K562 (cell line): Measurements from ENCODE around the gene IRF1. TPM values are rescaled to one million over a fixed set of nuclear protein-coding genes. Genes with fewer than 3 reads are reported as not detected.
A peak's percentile ranks its signal among the peaks of the same experiment; 100 is the strongest.

ENCODE experiments used
- ATAC-seq: fragments of 200-7000 bp; cut with Tn5 transposase; 3 replicates; pipeline ENCODE4 v1.9.1; 2020; ENCODE audit warnings: moderate library complexity
- BruUV-seq: library from RNA; stranded (reverse); fragments of 400-500 nt; replicated peaks from 2 replicates; lab custom pipeline; 2021; lab: Mats Ljungman, UMichigan
- CTCF ChIA-PET: fragments of 300-600 bp; formaldehyde crosslinking; extraction: SDS; loops from one replicate; lab custom pipeline; 2021; ENCODE audit warnings: low intra/inter-chr PET ratio; lab: Yijun Ruan, JAX
- POLR2A ChIA-PET: fragments of 300-600, 350-650 bp; sonication (Branson Sonifier 250); formaldehyde crosslinking; extraction: SDS; loops from one replicate; lab custom pipeline; 2021; ENCODE audit warnings: antibody characterized with exemption, inconsistent platforms; lab: Yijun Ruan, JAX
- DNase-seq, 4 experiments: peaks; one replicate each; pipeline versions ENCODE4 v3.0.0 to v3.0.0-alpha.2; 2011 to 2018; ENCODE audit warnings: low spot score in 3 of 4, mixed read lengths in 3 of 4; ENCODE audit errors: extremely low read depth in 1 of 4
- FAIRE-seq: peaks from 2 replicates; lab custom pipeline; 2011; peaks lifted over from hg19 to GRCh38; lab: Jason Lieb, UNC
- H2AFZ ChIP-seq: 2 replicates; pipeline ENCODE4 v1.6.0; 2011; ENCODE audit warnings: low read depth, low read length, control low read depth, inconsistent platforms
- H3K27ac ChIP-seq: fragments of 200-600 bp; 3 replicates; pipeline ENCODE4 v1.8.0; 2011; ENCODE audit warnings: low read depth, mild to moderate bottlenecking, control low read depth, inconsistent platforms, low read length, moderate library complexity, mixed read lengths; ENCODE audit errors: extremely low read depth
- H3K27me3 ChIP-seq, 2 experiments: fragments of 300-600 bp in 1 of 2; 2 replicates in 1 of 2; 3 replicates in 1 of 2; pipeline versions ENCODE4 v1.6.0 to v1.8.0; 2011; ENCODE audit warnings: inconsistent platforms in 2 of 2, low read length in 2 of 2, mild to moderate bottlenecking in 1 of 2, mixed read lengths in 1 of 2, moderate library complexity in 1 of 2; ENCODE audit not compliant: control insufficient read depth in 2 of 2, insufficient read depth in 2 of 2
- H3K36me3 ChIP-seq: fragments of 300-600 bp; 3 replicates; pipeline ENCODE4 v1.8.0; 2011; ENCODE audit warnings: mild to moderate bottlenecking, low read length, inconsistent platforms; ENCODE audit not compliant: control insufficient read depth, insufficient read depth
- H3K4me1 ChIP-seq, 2 experiments: fragments of 200-600 bp in 1 of 2; replicated peaks in 1 of 2; 2 replicates in 1 of 2; 3 replicates in 1 of 2; pipeline versions ENCODE4 v1.5.1 to v1.8.0; 2011; ENCODE audit warnings: inconsistent platforms in 2 of 2, low read length in 2 of 2, mild to moderate bottlenecking in 1 of 2, mixed read lengths in 1 of 2, moderate library complexity in 1 of 2; ENCODE audit not compliant: control insufficient read depth in 2 of 2, insufficient read depth in 2 of 2
- H3K4me2 ChIP-seq: 2 replicates; pipeline ENCODE4 v1.6.1; 2011; ENCODE audit warnings: low read length, control low read depth, inconsistent platforms, mixed read lengths; ENCODE audit not compliant: insufficient read depth
- H3K4me3 ChIP-seq: fragments of 200-600 bp; sonication (generic), shearing (Covaris generic); 2 replicates; pipeline ENCODE4 v1.5.1; 2016; ENCODE audit warnings: control low read depth, inconsistent platforms
- H3K79me2 ChIP-seq: fragments of 200-600 bp; 3 replicates; pipeline ENCODE4 v1.8.0; 2011; ENCODE audit warnings: low read length, inconsistent platforms; ENCODE audit not compliant: control insufficient read depth, insufficient read depth
- H3K9ac ChIP-seq, 2 experiments: 2 replicates each; pipeline versions ENCODE4 v1.6.0 to v1.6.1; 2011; ENCODE audit warnings: low read depth in 2 of 2, low read length in 2 of 2, control low read depth in 1 of 2, inconsistent platforms in 1 of 2, mild to moderate bottlenecking in 1 of 2, mixed read lengths in 1 of 2; ENCODE audit not compliant: insufficient read depth in 1 of 2
- H3K9me1 ChIP-seq: one replicate; pipeline ENCODE4 v1.6.0; 2011; ENCODE audit warnings: inconsistent platforms, mild to moderate bottlenecking, low read length, moderate library complexity; ENCODE audit not compliant: control insufficient read depth, insufficient read depth
- H3K9me3 ChIP-seq: replicated peaks from 2 replicates; pipeline ENCODE4 v1.5.1; 2011; ENCODE audit warnings: low read depth, low read length, inconsistent platforms; ENCODE audit not compliant: control insufficient read depth, insufficient read depth
- H4K20me1 ChIP-seq: replicated peaks from 2 replicates; pipeline ENCODE4 v1.6.1; 2011; ENCODE audit warnings: low read length, inconsistent platforms, mixed read lengths; ENCODE audit not compliant: control insufficient read depth, insufficient read depth
- BHLHE40 ChIP-seq: IDR thresholded peaks from 2 replicates; pipeline ENCODE4 v1.6.1; 2011; ENCODE audit warnings: low read length, improper control_type of control experiment
- CBX5 ChIP-seq: IDR thresholded peaks from 2 replicates; pipeline ENCODE4 v1.6.1; 2014; ENCODE audit warnings: low read depth, borderline replicate concordance
- CREB1 ChIP-seq, 2 experiments: sonication (generic) in 1 of 2; formaldehyde crosslinking in 1 of 2; IDR thresholded peaks; 2 replicates each; pipeline versions ENCODE4 v1.6.1 to v1.8.0; 2012 to 2022; ENCODE audit warnings: inconsistent platforms in 1 of 2, mild to moderate bottlenecking in 1 of 2, missing genetic modification reagents in 1 of 2, moderate library complexity in 1 of 2
- HIVEP1 ChIP-seq: fragments of 250-450 bp; sonication (Bioruptor Pico); IDR thresholded peaks from 2 replicates; pipeline ENCODE4 v1.4.0; 2020; ENCODE audit warnings: mild to moderate bottlenecking
- HSF4 ChIP-seq: fragments of 250-450 bp; sonication (Bioruptor Pico); IDR thresholded peaks from 2 replicates; pipeline ENCODE4 v2.1.2; 2022; ENCODE audit warnings: mild to moderate bottlenecking, moderate library complexity, borderline replicate concordance
- MYNN ChIP-seq, 2 experiments: sonication (generic); formaldehyde crosslinking in 1 of 2; IDR thresholded peaks; 2 replicates each; pipeline versions ENCODE4 v1.5.0 to v1.6.1; 2016 to 2020; ENCODE audit warnings: antibody characterized with exemption in 1 of 2, missing genetic modification reagents in 1 of 2
- NR3C1 ChIP-seq: sonication (generic); formaldehyde crosslinking; IDR thresholded peaks from 2 replicates; pipeline ENCODE4 v1.8.1; 2022; ENCODE audit warnings: missing genetic modification reagents
- NUFIP1 ChIP-seq: fragments of 450-650 bp; IDR thresholded peaks from 2 replicates; pipeline ENCODE4 v1.6.1; 2018; ENCODE audit not compliant: partially characterized antibody
- POLR2G ChIP-seq: fragments of 200-400 bp; formaldehyde crosslinking; IDR thresholded peaks from 2 replicates; pipeline ENCODE4 v1.6.1; 2017; ENCODE audit warnings: low read depth, mild to moderate bottlenecking, antibody characterized with exemption, low read length, moderate library complexity
- RBM15 ChIP-seq: fragments of 200-400 bp; formaldehyde crosslinking; IDR thresholded peaks from 2 replicates; pipeline ENCODE4 v1.6.1; 2018; ENCODE audit warnings: mild to moderate bottlenecking, low read length, moderate library complexity; ENCODE audit not compliant: insufficient read depth
- ZNF408 ChIP-seq: fragments of 250-450 bp; sonication (Bioruptor Pico); IDR thresholded peaks from 2 replicates; pipeline ENCODE4 v1.4.0; 2020; ENCODE audit warnings: low read depth, mild to moderate bottlenecking, moderate library complexity
- ZNF583 ChIP-seq: fragments of 250-450 bp; sonication (Bioruptor Pico); IDR thresholded peaks from 2 replicates; pipeline ENCODE4 v1.4.0; 2020
- WGBS: fragments of 100-300 bp; shearing (Covaris generic); methylation state at CpG from one replicate; pipeline ENCODE4 v1.1.6; 2016; ENCODE audit warnings: low coverage, mixed read lengths; ENCODE audit not compliant: insufficient coverage; ENCODE audit errors: missing lambda C conversion rate; 5-methylcytosine and 5-hydroxymethylcytosine counted together
- in situ Hi-C: fragments of 300-500 bp; cut with MboI; formaldehyde crosslinking; loops from 4 replicates; pipeline ENCODE4 v1.15.0; 2018; ENCODE audit warnings: inconsistent platforms, mixed read lengths
- intact Hi-C: fragments of 100-400 bp; cut with micrococcal nuclease; formaldehyde crosslinking; loops from 2 replicates; pipeline ENCODE4 v1.14.2; 2022
- polyA plus RNA-seq, 8 experiments: library from polyadenylated mRNA; depleted of rRNA in 4 of 8; stranded (reverse) in 5 of 8; unstranded in 3 of 8; fragments of >200 nt; fragmentation: Nextera tagmentation in 2 of 8; fragmentation: Illumina TruSeq in 1 of 8; extraction: Ambion mirVana in 2 of 8; extraction: Trizol in 1 of 8; gene quantifications; 2 replicates each; pipeline versions ENCODE4 v1.2.1 to v1.2.3, GENCODE V29; 2011 to 2014; ENCODE audit warnings: inconsistent platforms in 1 of 8, missing spikeins in 1 of 8
- total RNA-seq, 7 experiments: library from RNA; depleted of rRNA in 6 of 7; stranded (reverse); fragments of >200 nt in 6 of 7; fragmentation: Illumina TruSeq in 2 of 7; extraction: Trizol in 2 of 7; gene quantifications; 2 replicates each; pipeline versions ENCODE4 v1.2.1 to v1.2.3, GENCODE V29; 2011 to 2021; ENCODE audit warnings: low replicate concordance in 1 of 7
- TF ChIP-seq, protein P1 (sequence below): fragments of 250-450 bp; sonication (Bioruptor Pico); IDR thresholded peaks from 2 replicates; pipeline ENCODE4 v1.5.0; 2021
- TF ChIP-seq, protein P2 (sequence below): fragments of 450-650 bp; formaldehyde crosslinking; IDR thresholded peaks from 2 replicates; pipeline ENCODE4 v1.4.0; 2020; ENCODE audit warnings: mild to moderate bottlenecking, moderate library complexity
- TF ChIP-seq, protein P3 (sequence below): conservative IDR thresholded peaks from 2 replicates; pipeline ENCODE4 v1.6.1; 2011; ENCODE audit warnings: low read depth, mild to moderate bottlenecking, low read length; ENCODE audit not compliant: control insufficient read depth

IRF1 gene
- total and polyA plus RNA-seq, 9 of the 15 experiments (the other 6 are each of a cell fraction or from before 2014, with no cell fraction given) = 1.1 to 12.3 (median 5.9) TPM

DNA sequence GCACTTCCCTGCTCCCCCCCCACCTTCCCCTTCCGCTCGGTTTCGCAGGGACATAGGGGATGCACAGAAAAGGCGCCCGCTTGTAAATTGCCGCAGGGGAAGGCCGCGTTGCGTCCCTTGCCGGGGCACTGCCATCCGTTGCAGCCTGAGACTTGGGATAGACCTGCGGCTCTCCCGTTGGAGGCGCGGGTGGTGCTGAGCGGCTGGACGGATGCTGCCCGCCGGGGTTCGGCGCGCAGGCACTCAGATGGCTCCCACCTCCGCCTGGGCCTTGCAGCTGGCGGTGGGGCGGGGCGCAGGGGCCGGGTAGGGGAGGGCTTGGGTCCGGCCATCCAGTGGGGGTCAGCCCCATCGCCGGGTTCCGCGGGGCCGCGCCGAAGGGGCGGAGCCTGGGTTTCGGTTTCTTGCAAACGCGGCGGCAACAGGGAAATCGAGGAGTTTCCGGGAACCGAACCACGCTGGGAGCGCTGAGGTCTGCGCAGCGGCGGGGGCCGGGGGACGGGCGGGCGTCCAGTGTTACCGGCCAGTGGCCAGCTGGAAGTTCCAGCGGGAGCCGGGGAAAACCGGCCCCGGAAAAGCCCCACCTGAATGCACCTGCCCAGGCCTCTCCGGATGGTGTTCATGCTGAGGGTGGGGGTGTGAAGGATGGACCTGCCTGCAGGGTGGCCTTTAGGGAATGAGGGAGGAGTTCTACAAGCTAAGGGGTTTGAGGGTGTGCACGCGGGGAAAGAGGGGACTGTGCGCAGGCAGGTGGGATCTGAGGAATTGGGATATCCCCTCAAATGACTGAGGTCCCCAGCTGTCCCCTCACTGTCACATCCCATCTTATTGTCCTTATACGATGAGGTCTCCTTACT lies 6.3 kb upstream of the IRF1 start:
- ATAC-seq (peak; percentile 81), FAIRE-seq (peak; percentile 54), DNase-seq (peak; percentile 86 to 91 (median 88))
- Histone ChIP-seq H3K4me2 (peak overlapping the region; percentile 90), H3K9me1 (no peaks in the 10 kb centered on the region), H3K27ac (peak overlapping the region; percentile 87), H3K36me3 (no peaks in the 10 kb centered on the region), H3K4me1 (peaks cover 45 to 58% of the 10 kb centered on the region in 2 experiments), H3K9ac (peak overlapping the region; percentile 51 to 88), H2AFZ (peak overlapping the region; percentile 76), H3K27me3 (no peaks in the 10 kb centered on the region), H3K79me2 (no peaks in the 10 kb centered on the region), H3K4me3 (peak overlapping the region; percentile 72), H3K9me3 (no peaks in the 10 kb centered on the region), H4K20me1 (no peaks in the 10 kb centered on the region)
- in situ Hi-C loops (loop anchor here (5.0 to 10.0 kb wide), 3 partner anchors 112 to 430 kb away; no protein-coding TSS in a partner anchor), intact Hi-C loops (loop anchor here (1.0 to 2.0 kb wide), 4 partner anchors 78 to 426 kb away; no protein-coding TSS in a partner anchor)
- ChIA-PET POLR2A (interaction anchor here (0.6 to 2.7 kb wide), 12 partner anchors 9 to 1332 kb away, joined by 3 to 17 read pairs (median 4); partner anchors contain the start of genes HINT1, SLC22A4 and SLC22A5), CTCF (interaction anchor here (0.6 to 1.7 kb wide), 2 partner anchors 83 to 112 kb away, joined by 4 to 5 read pairs; no protein-coding TSS in a partner anchor)
- BruUV-seq = no TSS peak
- 3% methylated on average over 44 of the region's 62 CpGs for WGBS
- TF ChIP-seq ZNF583 (CRISPR knock-in tag) (no peak), ZNF408 (no peak), HIVEP1 (CRISPR knock-in tag) (no peak), NUFIP1 (no peak), CBX5 (peak; percentile 3; the same call in 1 of the 2 replicates), BHLHE40 (no peak), NR3C1 (no peak), CREB1 (IDR thresholded peaks at IDR 0.05) (0 out of 2 replicates have a peak, but pooled peaks have one; percentile 15), CREB1 (CRISPR knock-in tag; IDR thresholded peaks at IDR 0.05) (peak; percentile 40; the same call in 1 of the 2 replicates), HSF4 (no peak), RBM15 (no peak), MYNN (IDR thresholded peaks at IDR 0.05) (no peak), MYNN (CRISPR knock-in tag; IDR thresholded peaks at IDR 0.05) (no peak; the same call in 1 of the 2 replicates), POLR2G (peak; percentile 81)
- TF ChIP-seq, protein P1, sequence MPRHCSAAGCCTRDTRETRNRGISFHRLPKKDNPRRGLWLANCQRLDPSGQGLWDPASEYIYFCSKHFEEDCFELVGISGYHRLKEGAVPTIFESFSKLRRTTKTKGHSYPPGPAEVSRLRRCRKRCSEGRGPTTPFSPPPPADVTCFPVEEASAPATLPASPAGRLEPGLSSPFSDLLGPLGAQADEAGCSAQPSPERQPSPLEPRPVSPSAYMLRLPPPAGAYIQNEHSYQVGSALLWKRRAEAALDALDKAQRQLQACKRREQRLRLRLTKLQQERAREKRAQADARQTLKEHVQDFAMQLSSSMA = no peak
- TF ChIP-seq, protein P2, sequence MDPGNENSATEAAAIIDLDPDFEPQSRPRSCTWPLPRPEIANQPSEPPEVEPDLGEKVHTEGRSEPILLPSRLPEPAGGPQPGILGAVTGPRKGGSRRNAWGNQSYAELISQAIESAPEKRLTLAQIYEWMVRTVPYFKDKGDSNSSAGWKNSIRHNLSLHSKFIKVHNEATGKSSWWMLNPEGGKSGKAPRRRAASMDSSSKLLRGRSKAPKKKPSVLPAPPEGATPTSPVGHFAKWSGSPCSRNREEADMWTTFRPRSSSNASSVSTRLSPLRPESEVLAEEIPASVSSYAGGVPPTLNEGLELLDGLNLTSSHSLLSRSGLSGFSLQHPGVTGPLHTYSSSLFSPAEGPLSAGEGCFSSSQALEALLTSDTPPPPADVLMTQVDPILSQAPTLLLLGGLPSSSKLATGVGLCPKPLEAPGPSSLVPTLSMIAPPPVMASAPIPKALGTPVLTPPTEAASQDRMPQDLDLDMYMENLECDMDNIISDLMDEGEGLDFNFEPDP (CRISPR knock-in tag) = no peak
- TF ChIP-seq, protein P3, sequence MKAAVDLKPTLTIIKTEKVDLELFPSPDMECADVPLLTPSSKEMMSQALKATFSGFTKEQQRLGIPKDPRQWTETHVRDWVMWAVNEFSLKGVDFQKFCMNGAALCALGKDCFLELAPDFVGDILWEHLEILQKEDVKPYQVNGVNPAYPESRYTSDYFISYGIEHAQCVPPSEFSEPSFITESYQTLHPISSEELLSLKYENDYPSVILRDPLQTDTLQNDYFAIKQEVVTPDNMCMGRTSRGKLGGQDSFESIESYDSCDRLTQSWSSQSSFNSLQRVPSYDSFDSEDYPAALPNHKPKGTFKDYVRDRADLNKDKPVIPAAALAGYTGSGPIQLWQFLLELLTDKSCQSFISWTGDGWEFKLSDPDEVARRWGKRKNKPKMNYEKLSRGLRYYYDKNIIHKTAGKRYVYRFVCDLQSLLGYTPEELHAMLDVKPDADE = peak; percentile 19; the same call in 1 of the 2 replicates
